NCI-H1694 treated with DMSO at 0.1 percent for 48 hours (cell line): ENCODE results near the gene CMIP.
"Not testable (repeated sequence)": the region's sequence is repeated elsewhere in the genome, so short reads cannot be mapped to it uniquely, and the experiment has no call there.

Source experiments
- DNase-seq: peaks from one replicate; lab custom pipeline; 2025; lab: John Stamatoyannopoulos, UW

The CMIP gene

DNA sequence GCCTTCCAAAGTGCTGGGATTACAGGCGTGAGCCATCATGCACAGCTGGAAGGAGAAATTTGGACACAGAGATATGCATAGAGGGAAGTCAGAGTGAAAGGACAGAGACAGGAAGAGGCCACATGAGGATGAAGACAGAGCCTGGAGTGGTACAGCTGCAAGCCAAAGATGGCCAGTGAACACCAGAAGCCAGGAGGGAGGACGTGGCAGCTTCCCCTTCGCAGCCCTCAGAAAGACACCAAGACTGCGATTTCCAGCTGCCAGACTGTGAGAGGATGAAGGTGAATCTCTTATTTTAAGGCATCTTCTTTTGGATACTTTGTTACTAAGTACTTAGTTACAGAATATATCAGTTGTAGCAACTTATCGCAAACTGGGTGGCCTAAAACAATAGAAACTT is 274.0 kb downstream of the CMIP start:
- no peak for DNase-seq

DNA sequence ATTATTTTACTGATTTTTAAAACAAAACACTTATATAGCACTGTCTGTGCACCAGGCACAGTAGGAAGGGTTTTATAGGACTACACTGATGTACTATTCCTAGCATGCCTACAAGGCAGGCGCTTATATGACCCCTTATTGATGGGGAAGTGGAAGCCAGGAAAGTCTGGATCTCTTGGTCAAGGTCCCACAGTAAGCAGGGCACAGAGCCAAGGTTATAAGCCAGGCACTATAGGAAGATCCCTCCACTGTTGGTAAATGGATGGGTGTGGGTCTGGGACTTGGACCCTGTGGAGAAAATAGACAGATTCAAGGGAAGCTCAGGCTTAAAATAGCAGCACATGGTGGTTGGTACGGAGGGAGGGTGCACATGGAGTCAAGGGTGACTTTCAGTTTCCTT is 275.4 kb downstream of the CMIP start:
- no peak for DNase-seq

DNA sequence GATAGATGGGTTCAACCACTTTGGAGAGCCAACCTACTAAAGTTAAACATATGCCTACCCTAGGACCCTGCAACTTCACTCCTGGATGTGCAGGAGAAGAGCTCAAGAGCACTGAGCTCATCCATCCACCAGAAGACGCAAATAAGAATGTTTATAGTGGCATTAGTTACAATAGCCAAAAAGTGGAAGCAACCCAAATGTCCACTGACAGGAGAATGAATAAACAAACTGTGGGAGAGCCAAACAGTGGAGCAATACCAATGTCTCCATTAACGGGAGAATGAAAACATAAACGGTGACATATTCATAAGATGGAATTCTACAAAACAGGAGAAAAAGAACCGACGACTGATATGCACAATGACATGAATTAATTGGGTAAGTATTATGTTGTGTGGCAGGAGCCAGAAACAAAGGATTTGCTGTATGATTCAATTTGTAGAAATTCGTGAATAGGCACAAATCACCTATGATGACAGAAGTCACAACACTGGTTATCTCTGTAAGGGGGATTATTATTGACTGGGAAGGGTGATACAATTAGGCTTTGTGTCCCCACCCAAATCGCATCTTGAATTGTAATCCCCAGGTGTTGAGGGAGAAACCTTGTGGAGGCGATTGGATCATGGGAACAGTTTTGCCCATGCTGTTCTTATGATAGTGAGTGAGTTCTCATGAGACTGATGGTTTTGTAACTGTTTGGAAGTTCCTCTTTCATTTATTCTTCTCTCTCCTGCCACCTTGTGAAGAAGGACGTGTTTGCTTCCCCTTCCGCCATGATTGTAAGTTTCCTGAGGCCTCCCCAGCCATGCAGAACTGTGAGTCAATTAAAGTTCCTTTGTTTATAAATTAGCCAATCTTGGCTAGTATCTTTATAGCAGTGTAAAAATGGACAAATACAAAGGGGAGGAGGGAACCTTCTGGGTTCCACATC is 276.6 kb downstream of the CMIP start:
- no peak for DNase-seq

DNA sequence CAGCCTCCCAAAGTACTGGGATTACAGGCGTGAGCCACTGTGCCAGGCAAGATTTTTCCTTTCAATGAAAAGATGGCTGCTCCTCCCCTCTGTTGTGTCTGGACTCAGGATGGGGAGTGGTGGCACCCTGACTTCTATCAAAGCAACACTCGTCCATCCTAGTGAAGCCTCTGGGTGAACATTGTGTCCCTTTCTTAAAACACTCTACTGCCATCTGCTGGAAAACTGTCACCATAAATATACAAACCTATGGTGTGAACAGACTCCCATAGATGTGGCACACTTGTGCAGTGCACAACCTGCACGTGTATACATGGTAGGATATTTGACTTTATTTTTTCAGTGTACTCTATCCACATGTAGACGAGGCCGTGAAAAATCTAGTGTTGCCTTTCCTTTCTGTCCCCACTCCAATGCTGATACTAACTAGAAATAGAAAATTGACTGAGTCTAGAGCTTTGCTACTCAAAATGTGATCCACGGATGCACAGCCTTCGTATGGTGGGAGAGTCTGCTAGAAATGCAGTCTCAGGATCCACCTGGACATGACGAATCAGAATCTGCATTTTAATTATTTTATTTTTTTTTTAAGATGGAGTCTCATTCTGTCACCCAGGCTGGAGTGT is 278.6 kb downstream of the CMIP start:
- DNase-seq = peak; percentile 77

DNA sequence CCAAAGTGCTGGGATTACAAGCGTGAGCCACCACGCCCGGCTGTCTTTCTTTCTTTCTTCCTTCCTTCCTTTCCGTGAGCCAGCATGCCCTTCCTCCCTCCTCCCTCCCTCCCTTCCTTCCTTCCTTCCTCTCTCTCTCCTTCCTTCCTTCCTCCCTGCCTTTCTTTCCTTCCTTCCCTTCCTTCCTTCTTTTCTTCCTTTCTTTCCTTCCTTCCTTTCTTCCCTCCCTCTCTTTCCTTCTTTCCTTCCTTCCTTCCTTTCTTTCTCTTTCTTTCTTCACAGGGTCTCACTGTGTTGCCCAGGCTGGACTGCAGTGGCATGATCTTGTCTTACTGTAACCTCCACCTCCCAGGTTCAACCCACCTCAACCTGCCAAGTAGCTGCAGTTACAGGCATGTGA is 283.8 kb downstream of the CMIP start:
- no peak for DNase-seq

DNA sequence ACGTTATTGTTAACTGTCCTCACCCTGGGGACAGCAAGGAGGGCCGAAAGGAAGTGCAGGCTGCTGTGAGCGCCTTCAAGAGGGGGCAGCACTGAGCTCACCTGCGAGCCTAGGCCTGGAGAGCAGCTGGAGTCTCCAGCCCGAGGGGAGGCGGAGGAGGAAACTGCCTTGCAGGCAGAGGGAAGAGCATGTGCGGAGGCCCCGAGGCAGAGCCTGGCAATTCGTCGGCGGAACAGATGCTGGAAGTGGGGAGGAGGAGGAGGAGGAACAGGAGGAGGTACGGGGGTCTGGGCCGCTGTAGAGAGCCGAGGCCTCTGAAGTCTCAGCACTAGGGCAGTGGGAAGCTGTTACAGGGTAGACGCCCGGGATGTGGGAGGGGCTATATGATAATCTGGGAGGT is 284.8 kb downstream of the CMIP start:
- DNase-seq = no peak

DNA sequence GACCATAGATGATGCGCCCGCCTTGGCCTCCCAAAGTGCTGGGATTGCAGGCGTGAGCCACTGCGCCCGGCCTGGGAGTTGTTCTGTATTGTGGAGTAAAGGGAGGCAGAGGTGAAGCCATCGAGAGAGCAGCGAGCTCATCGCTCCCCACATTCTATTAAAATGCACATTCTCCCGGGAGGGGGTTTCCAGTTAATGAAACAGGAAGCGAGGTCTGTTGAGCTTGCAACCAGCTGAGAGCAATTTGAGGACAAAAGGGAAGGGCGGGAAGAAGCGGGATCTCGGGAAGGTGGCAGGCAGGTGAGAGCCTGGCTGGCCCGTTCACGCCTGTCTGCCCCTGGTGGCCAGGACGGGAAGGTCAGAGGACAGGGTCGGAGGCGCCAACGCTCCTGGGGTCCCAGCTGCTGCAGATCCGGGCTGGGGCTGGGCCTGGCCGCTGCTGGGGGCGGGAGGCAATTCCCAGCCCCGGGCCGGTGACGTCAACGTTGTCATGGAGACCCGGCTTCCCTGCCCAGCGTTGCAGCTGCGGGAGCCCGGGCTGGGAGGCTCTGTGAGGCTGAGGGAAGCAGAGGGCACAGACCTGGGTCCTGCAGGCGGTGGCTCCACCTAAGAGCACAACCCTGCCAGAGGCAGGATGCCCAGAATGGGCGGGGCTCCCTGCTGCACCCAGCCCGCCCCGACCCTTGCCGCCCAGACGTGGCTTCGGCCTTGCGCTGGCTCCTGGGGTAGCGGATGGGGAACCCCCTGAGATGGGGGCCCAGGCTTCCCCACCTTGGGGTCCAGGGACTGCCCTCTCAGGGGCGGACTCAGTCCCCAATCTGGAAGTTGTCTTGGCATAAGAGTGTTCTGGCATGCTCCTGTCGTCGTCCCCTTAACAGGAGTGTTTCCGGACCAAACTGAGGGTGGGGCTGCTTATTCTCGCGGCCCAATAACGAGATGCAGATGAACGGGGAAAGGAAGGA is 285.8 kb downstream of the CMIP start:
- DNase-seq = peak; percentile 59

DNA sequence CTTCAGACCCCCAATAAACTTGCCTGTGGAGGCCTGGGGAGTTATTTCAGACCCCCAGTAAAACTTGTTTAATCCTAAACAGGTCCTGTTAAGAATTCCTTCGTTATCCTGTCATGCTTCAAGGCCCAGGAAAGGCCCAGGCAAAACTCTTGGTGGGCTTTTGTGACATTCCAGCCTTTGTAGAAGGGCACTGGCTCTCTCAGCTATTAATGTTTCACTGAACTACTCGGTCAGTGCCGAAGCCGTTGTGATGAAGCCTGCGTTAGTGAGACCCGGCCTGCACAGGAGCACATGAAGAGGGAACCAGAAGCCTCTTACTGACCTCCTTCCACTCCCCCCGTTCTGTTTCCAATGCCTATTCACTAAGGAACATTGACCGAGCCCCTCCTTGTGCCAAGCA is 287.0 kb downstream of the CMIP start:
- DNase-seq = no peak

DNA sequence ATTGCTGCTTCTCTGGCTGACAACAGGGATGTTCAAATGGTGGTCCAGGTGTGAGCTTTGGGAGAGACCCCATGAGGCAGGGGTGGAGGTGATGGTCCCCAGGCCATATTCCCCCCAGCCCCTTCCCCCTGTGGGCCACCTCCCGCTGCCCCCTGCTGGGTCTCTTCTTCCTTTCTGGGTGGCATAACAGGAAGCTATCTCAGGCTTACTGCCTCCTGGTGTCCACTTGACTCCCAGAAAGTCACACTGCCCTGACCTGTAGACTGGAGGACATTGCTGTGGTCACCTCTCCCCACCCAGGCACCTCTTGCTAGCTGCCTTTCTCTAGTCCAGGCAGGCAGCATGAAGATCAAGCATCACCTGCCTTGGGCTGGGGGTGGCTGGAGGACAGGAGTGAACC is 288.1 kb downstream of the CMIP start:
- DNase-seq = no peak

DNA sequence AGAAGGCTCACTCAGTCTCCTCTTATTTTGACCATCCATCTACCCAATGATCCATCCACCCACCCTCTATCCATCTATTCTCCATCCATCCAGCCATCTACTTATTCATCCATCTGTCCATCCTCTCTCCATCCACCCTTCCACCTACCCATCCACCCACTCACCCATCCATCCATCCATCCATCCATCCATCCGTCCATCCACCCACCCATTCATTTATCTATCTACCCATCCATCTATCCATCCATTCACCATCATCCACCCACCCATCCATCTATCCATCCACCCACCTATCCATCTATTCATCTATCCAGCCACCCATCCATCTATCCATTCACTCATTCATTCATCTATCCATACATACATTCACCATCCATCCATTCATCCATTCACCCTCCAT is 288.7 kb downstream of the CMIP start:
- DNase-seq = no peak

DNA sequence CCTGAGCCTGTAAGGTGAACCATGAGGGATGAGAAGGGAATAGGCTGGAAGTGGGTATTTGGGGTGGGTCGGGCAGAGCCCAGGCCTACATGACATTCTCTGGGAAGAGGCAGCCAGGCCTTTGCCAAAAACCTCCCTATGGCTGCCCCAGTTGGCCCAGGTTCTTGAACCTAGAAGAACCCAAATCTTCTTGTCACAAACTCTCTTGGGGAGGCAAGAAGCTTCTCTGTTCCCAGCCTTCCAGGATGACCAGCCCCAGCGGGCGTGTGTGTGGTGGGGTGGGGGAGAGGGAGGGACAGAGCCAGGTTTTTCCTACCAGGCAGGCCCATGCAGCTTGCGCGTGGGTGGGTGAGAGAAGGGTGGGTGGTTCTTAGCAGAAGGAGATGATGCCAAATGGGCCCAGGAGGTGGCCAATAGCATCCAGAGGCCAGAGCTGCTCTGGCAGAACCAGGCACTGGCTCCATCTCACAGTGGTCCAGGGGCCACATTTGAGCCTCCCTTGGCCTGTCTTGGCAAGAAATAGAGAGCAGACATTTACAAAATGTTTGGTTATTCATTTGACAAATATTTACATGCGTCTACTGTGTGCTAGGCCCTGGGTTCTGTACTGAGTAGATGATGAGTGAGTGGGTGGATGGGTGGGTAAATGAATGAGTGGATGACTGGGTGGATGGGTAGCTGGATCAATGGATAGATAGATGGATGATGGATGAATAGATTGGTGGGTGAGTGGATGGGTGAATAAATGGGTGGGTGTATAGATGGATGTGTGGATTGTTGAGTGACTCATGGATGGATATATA is 290.2 kb downstream of the CMIP start:
- DNase-seq = no peak

DNA sequence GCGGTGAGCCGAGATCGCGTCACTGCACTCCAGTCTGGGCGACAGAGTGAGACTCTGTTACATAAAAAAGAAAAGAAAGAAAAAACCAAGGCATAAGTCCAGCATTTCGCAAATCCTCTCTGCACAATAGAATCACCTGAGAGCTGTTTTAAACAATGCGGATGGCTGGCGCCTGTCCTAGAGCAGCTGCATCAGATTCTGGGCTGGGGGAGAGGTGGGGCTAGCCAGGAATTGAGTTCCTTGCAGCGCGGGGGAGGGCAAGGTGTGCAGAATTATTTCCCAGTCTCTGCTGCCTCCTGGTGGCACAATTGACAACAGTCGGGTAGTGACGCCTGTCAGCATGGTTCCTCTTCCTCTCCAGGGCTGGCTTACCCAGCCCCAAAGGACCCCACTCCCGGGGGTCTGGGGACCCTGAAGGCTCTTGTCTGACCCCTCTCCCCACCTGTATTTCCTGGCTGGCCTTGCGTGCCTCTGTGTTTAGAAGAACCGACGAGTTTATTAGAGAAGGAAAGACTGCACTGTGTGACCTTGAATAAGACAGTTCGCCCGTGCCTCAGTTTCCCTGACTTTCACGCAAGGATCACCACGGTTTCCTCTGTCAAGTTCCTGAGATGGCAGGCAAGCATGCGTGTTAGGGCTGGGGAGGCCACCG is 293.4 kb downstream of the CMIP start:
- peak; percentile 42 for DNase-seq

DNA sequence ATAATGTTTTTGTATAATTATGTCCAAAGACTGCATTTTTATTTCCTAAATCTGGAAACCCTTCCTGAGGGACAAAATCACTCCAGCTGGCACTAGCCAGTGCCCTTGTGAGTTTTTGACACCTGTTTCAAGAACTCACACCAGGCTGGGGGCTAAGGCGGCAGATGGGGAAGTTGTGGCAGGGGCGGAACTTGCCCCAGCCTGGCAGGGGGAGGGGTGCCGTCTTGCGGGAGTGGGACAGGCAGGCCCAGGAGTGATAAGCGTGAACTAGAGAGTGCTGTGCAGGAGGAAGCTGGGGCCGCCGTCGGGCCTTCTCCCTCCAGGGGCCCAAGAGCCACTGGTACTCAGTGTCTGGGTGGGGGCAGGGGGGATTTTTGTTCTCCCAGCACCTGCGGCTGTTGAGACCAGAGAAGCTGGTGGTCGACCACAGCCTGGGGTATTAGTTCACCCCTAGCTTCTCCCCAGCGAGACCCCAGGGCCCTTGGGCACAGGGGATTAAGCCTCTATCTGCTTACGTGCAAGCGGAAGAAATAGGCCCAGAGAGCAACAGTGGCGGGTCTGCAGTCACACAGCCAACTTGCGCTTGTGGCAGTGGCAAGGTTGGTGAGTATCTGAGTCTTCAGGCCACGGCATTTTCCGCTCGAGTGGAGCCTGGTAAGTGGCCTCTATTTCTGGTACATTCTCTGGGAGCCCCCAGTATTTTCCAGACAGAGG is 294.3 kb downstream of the CMIP start:
- DNase-seq = no peak

DNA sequence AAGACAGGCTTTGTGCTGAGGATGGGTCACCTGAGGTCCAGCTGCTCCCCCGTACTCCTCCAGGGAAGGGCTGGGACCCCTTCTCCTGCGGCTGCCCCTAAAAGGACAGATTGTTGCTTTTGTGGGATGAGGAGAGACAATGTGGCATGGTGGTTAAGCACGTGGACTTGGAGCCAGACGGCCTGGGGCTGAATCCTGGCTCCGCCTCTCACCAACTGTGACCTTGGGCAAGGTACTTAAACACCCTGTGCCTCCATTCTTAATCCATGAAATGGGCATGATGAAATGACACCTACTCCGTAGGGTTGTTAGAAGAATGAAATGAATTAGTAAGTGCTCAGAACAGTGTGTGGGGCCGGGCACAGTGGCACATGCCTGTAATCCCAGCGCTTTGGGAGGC is 294.9 kb downstream of the CMIP start:
- DNase-seq = no peak

DNA sequence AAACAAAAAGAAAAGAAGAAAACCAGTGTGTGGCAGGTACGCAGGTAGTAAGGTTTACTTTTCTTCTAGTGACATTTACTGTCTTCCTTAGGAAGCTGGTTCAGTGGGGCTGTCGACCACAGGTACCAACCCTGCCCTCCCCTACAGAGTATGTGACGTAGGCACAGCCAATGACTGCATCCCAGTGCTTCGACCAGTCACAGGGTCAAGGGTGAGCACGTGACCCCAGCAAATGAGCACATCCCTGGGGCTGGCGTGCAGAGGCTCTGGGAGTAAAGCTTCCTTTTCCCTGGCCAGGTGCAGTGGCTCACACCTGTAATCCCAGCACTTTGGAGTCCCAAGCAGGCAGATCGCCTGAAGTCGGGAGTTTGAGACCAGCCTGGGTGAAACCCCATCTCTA is 295.6 kb downstream of the CMIP start:
- DNase-seq = no peak

DNA sequence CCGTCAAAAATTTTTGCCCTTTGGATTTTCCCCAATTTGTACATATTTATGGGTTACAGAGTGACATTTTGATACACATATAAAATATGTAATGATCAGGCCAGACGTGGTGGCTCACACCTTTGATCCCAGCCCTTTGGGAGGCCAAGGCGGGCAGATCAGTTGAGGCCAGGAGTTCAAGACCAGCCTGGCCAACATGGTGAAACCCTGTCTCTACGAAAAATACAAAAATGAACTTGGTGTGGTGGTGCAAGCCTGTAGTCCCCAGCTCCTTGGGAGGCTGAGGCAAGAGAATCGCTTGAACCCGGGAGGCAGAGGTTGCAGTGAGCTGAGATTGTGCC is 296.8 kb downstream of the CMIP start:
- not testable (repeated sequence) for DNase-seq

DNA sequence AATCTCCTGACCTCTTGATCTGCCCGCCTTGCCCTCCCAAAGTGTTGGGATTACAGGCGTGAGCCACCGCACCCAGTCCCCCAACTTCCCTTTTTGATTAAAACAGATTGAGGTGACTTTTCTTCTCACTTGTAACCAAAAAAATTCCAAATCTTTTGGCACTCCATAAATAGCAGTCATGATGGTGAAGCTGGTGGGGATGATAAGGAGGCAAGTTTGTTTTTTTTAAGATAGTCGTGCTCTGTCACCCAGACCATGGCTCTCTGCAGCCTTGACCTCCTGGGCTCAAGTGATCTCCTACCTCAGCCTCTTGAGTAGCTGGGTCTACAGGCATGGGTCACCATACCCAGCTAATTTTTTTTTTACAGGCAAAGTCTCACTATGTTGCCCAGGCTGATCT is 299.8 kb downstream of the CMIP start:
- no peak for DNase-seq

DNA sequence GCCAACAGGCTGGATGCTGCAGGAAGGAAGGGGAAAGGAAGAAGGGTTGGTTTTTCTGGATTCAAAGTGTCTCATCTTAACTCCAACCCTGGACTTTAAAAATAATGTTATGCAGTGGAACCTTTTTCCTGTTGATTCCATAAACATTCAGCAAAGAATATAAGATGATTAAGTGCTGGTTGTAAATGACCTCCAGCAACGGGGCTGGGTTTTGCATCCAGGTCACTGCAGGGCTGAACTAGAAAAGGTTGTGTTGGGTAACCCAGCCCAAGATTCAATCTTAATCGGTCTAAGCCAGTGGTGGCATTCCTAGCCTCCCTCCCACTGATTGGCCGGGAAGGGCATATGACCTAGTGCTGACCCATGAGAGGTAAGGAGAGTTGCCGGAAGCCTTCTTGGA is 300.3 kb downstream of the CMIP start:
- no peak for DNase-seq

DNA sequence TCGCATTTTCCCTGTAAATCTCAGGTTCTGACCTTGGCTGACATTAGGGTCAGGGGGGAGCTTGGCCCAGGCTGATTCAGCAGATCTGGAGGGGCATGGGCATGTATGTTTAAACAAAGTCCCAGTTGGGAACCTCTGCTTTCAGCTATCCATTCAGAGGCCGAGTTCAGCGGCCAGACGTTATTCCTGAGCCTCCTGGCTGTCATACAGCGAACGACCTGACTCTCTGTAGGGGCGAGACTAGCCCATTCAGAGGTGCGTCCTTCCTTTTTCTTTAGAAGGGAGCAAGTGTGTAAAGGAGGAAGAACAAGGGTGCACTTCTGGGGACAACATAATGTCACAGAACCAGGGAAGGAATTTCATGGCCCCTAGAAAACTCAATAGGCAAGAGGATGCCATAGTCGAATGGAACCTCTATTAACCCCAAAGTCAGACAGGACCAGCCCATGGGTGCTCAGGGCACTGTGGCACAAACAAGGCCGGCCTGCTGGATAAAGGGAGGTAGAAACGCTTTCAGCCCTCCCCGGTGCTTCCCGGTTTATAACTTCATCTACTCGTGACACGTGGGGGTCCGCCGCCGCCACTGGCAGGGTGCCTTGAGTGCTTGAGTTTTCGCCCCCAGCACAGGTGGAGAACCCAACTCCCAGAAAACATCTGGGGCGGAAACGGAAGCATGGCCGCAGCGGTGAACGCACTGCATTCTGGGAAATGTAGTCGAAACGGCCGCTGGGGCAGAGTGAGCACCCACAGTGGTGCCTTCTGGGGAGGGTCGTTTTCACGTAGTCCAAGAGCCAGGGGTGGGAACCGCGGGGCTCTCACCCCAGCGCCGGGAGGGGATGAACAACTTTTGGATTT is 301.3 kb downstream of the CMIP start:
- no peak for DNase-seq

DNA sequence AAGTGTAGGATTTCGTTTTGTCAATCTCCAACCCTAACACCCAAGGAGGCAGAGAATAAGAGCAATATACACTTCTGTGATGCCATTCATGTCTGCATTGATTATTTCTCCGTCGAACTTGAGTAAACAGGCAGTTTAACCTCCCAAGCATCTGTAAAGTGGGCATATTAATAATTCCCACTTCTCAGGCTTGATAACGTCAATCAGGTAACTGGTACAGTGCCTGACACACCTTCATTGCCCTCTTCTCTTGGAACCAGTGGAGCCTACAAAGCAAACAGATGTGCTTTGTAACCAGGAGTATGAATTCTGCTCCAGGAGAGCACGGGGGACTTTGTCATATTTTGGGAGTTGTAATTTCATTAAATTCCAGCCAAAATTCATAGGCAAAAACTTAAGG is 302.0 kb downstream of the CMIP start:
- DNase-seq = no peak
